Renal pelvis (tissue), 4 donors: ENCODE data around the gene ADCY4. TPM values are rescaled to one million over a fixed set of nuclear protein-coding genes. Genes with fewer than 3 reads are reported as not detected.

Experiments
- DNase-seq: peaks from one replicate; pipeline ENCODE4 v3.0.0-alpha.2; 2013
- polyA plus RNA-seq, 3 donors: library from polyadenylated mRNA; unstranded; fragments of 120-200 nt; gene quantifications; one replicate each; pipeline ENCODE4 v1.2.1, GENCODE V29; 2013; ENCODE audit not compliant: insufficient read length in 3 of 3

The ADCY4 gene
- polyA plus RNA-seq, 3 donors = 19.3 to 22.6 (median 20.8) TPM

GRCh38 chr14:24317141-24317928 lies 17.5 kb downstream of the ADCY4 start:
- no peak for DNase-seq

- no peak for DNase-seq
These were observed 18.3 kb downstream of the ADCY4 start for GRCh38 chr14:24316597-24316950.

- no peak for DNase-seq
These were observed 18.9 kb downstream of the ADCY4 start for GRCh38 chr14:24315807-24316596.

GRCh38 chr14:24315243-24315806 lies 19.5 kb downstream of the ADCY4 start:
- DNase-seq = no peak

- no peak for DNase-seq
These were observed 20.3 kb downstream of the ADCY4 start for GRCh38 chr14:24314377-24315193.

- no peak for DNase-seq
These were observed 21.0 kb downstream of the ADCY4 start for GRCh38 chr14:24313913-24314312.

GRCh38 chr14:24312736-24313507 lies 21.9 kb downstream of the ADCY4 start:
- DNase-seq = no peak

GRCh38 chr14:24311837-24312615 lies 22.8 kb downstream of the ADCY4 start:
- DNase-seq = no peak

GRCh38 chr14:24310646-24311604 lies 23.9 kb downstream of the ADCY4 start, which contains the start of gene LTB4R:
Gene LTB4R (plus strand): TSS chr14:24311502. CDS start chr14:24315652, 4,150 bp downstream.
- DNase-seq = peak; percentile 71

GRCh38 chr14:24310265-24310645 lies 24.6 kb downstream of the ADCY4 start:
- no peak for DNase-seq

GRCh38 chr14:24309538-24310264 lies 25.2 kb downstream of the ADCY4 start, which contains the start of gene LTB4R2:
Gene LTB4R2 (plus strand): TSS chr14:24310140. CDS start chr14:24310665, 525 bp downstream.
- no peak for DNase-seq

GRCh38 chr14:24308342-24309124 lies 26.3 kb downstream of the ADCY4 start:
- no peak for DNase-seq

- DNase-seq = no peak
These were observed 27.1 kb downstream of the ADCY4 start, which contains the start of gene CIDEB for GRCh38 chr14:24307575-24308341. Gene CIDEB (minus strand): TSS chr14:24307977. CDS start chr14:24307858, 119 bp downstream.

GRCh38 chr14:24307156-24307574 lies 27.7 kb downstream of the ADCY4 start:
- DNase-seq = no peak

- DNase-seq = no peak
These were observed 30.9 kb downstream of the ADCY4 start for GRCh38 chr14:24304019-24304387.

- DNase-seq = no peak
These were observed 34.4 kb downstream of the ADCY4 start for GRCh38 chr14:24300326-24300980.
